Glomerular endothelial cell (primary cell): Measurements from ENCODE around the gene FGGY. TPM values are rescaled to one million over a fixed set of nuclear protein-coding genes. Genes with fewer than 3 reads are reported as not detected.
"Not testable (repeated sequence)": the region's sequence is repeated elsewhere in the genome, so short reads cannot be mapped to it uniquely, and the experiment has no call there.

Source experiments
- DNase-seq: peaks from one replicate; pipeline ENCODE4 v3.0.0-alpha.2; 2011; ENCODE audit warnings: low read depth, low spot score; ENCODE audit errors: extremely low read depth
- total RNA-seq: library from RNA; depleted of rRNA; stranded (reverse); fragments of >200 nt; gene quantifications from 2 replicates; pipeline ENCODE4 v1.2.3, GENCODE V29; 2015

The FGGY gene
- total RNA-seq, 1 donor from 2014 or later: 5.8 TPM

DNA sequence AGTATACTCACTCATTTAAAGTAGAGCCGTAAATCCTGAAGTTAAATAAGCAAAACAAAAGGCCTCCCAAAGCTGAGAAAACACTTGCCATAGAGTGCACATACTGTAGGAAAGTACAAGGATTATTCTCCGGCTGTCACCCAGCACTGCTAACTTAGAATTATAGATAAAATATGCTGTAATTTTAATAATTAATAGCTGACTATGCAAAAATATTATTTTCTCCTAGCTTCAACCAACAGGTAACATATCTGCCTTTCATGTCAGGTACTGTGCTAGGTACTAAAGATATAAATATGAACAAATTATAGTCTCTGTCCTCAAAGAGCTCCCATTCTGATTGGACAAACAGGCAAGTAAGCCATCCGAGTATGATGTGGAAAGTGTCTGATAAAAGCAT is 233.2 kb downstream of the FGGY start:
- DNase-seq: no peak

- DNase-seq: no peak
These were observed 235.2 kb downstream of the FGGY start for GRCh38 chr1:59532102-59532501.

GRCh38 chr1:59538476-59538875 is 241.6 kb downstream of the FGGY start:
- not testable (repeated sequence) for DNase-seq

DNA sequence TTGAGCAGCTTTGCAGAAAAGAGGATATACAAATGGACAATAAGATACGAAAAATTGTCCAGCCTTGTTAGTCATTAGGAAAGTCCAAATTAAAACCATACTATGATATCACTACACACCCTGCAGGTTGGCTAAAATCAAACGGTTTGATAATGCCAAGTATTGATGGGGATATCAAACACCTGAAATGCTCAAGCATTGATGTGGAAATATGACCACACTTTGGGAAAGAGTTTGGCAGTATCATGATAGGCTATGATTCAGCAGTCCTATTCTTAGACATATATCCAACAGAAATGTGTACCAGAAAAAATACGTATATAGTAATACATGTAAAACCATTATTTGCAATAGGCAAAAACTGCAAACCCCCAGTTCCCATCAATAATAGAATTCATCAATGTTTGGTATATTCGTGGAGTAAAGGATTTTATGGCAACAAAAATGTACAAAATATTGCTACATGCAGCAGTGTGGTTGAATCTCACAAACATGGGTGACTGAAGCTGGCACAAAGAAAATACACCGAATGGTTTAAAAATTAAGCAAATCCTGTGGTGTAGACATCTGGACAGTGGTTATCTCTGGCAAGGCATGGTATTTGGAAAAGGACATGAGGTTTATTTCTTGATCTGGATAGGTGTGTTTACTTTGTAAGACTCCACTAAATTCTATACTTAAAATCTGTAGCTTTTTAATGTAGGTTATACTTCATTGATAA is 243.2 kb downstream of the FGGY start:
- DNase-seq: no peak

DNA sequence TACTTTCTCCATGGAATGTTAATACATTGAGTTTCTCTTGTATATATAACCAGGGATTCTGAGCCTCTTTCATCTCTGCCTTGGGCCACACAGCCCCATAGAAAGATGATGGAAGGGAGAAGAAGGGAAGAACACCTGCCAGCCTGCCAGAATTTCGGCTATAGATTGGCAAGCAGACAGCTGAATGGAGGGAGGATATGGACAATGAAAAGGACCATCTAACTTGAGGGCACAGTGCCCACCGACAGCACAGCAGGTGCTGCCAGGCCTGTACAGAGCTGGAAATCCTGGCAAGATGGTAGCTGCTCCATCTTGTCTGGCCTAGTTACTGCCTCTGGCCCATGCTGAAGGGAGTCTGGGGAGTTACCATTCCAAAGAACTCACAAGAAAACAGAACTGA is 244.3 kb downstream of the FGGY start:
- DNase-seq: no peak

- DNase-seq: no peak
These were observed 245.0 kb downstream of the FGGY start for GRCh38 chr1:59541891-59542290.

DNA sequence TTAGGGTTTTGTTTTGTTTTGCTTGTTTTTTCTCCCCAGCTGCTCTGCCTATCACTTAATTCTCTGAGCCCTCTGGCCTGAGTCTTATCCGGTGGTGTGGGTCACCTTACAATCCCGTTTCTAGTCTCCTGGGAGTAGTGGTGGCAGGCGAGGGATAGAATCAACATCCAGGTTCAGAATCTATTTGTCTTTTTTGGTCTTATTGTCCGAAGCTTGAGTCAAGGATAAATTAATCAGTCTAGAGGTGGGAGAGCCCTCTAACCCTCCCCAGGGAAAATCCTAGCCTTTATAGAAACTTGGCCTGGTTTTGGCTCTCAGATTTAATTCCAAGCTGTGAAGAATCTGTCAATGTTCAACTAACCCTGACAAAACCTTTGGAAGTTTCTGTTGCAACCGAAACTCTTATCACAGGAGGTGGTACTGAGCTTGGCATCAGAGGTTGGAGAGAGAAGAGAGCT is 246.3 kb downstream of the FGGY start:
- no peak for DNase-seq

DNA sequence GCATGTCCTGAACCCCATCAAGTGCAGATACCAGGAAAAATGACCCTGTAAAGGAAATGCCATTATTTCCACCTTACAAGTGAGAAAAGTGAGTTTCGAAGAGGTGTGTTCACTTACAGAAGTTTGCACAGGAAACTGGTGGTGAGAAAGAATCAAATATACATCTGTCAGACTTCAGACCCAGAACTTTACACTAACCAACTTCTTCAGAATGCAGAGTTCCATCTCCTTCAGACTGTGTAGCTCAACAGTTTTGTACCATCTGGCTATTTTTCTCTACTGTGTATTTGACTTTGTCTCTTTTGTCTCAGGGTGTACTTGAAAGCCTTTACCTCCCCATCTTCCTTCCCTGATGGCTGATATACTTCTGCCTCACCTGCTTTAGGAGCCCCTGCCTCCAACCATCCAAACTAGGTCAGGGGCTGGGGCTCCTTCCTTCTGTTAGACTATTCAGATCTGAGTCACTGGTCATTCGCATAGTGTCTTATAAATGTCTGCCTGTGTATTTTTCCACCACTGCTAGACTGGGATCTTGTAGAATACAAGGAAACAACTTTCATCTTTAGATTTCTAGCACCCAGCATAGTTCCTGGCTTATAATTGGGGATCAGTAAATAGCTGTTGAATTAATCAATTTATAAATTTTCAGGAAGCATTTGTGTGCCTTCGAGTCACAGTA is 247.9 kb downstream of the FGGY start:
- no peak for DNase-seq

DNA sequence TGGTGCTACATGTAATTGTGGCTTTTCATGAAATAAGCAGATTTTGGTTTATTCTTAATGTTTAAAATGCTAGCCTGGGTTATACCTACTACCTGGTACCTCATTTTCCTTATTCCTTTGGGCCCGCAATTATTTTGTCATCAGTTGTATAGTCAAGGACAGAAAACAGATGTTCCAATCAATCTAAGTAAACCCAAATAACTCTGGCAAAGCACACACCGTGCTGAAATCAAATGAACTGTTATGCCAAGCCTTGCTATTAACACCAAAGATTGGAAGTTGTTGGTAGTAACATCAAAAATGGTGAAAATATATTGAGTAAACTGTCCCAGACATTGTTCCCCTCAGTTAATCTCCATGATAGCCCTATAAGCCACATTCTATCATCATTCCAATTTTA is 248.9 kb downstream of the FGGY start:
- no peak for DNase-seq

DNA sequence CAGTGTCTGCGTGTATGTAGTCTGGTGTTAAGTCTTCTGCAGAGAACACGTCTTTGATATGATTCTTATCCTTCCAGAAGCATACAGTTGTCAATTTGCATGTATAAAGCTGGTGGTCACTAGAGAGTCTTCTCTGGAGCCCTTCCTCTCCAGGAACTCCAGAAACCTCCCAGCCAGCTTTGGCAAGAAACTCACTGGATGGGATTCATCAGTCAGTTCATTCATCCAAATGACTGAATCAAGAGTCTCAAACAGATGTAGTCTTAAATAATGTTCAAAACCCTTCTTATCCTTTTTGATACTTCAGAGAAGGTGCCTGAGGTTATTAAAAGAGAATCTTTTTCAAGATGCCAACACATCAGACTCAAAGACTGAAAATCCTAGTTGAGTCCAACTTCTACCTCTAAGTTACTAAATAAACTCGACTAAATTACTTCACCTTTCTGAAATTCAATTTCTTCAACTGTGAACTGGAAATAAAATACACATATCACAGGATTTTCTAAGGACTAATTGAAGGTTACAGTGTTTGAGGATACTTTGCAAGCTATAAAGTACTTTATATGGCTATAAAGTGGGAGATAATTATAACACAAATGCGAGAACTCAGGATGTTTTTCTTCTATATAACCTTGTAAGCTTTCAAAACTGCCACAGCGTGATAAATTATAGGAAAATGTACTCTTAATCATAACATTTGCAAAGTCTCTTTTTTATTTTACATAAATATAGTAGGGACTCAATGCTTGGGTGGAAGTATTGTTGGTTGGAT is 252.4 kb downstream of the FGGY start:
- no peak for DNase-seq

GRCh38 chr1:59549903-59550302 is 253.0 kb downstream of the FGGY start:
- no peak for DNase-seq

GRCh38 chr1:59552007-59552406 is 255.1 kb downstream of the FGGY start:
- no peak for DNase-seq

DNA sequence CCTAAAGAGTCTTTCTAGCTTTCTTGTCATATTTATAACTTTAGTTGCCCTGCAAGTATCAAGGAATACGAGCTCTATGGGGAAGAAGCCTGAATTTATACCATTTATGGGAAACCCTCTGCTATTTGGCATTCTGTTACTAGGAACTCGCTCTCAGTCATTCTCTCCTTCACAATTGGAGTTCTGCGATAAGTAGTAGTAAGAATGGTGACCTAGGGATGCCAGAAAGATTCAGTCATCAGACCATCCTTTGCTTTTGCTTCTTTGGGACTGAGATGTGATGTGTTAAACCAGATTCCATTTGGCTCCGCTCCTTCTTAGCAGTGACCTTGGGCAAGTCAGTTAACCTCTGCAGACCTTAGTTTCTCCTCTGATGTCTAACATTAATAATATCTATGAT is 256.5 kb downstream of the FGGY start:
- DNase-seq: no peak

- no peak for DNase-seq
These were observed 257.2 kb downstream of the FGGY start for GRCh38 chr1:59554011-59554663.

- DNase-seq: no peak
These were observed 257.9 kb downstream of the FGGY start for GRCh38 chr1:59554752-59555151.

DNA sequence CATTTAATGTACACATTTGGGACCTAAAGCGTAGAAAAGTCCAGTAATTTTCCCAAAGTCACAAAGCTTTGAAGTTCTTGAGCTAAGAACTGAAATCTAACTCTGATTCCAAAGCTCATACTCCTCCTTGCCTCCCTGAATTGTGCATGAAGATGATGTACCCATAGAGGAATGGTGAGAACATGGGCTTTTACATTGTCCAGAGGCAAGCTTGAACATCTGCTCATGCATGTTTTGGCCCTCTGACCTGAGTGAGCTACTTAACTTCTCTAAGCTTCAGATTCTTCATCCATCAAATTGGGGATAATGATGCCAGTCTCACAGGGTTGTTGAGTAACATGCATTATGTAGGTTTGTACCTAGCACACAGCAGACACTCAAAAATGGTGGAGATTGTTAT is 259.5 kb downstream of the FGGY start:
- DNase-seq: no peak

DNA sequence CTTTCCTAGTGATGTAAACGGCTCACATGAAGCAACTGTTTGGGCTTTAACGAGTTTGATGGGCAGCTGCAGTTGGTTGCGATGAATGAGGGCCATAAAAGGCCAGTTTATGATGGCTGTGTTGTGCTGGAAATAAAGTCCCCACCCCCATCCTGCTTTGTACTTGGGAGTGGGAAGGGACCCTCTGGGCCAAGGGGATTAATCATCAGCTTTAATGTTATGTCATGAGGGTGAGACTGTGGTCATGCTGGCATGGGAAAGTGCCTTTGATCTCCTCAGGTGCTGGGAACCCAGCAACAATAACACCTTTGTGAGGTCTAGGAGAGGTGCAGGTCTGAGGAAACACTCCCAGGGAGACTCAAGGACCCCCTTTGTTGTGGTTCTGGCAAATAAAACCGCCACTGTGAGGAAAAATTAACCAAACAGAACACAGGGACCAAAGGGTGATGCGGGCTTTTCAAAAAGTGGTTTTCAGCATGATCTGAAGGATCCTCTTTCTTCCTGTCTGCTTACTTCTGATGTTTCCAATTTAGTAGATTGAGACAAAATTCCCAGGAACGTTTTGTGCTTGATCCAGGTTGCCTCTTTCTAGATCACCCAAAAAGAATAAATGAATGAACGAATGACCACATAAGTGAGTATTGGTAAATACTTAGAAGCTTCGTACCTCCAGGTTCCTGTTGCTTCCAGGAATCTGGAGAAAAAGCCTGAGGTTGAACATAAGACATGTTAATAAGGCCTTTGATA is 260.1 kb downstream of the FGGY start:
- no peak for DNase-seq

DNA sequence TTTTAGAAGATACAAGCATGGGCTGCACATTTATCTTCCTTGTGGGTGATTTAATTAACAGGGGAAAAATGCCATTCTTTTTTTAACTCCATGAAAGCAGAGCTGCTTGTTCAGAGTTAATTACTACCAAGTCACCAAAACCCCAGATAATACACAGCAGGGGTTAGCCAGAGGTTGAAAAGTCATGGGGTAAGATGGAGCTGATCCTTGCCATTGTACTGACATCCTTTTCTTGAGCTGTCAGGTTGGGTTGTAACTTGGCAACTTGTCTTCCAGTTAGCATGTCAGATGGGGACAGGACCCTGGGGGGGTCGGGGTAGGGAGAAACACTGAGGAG is 260.6 kb downstream of the FGGY start:
- DNase-seq: no peak

- DNase-seq: not testable (repeated sequence)
These were observed 261.7 kb downstream of the FGGY start for GRCh38 chr1:59558580-59558979.

- no peak for DNase-seq
These were observed 264.0 kb downstream of the FGGY start for GRCh38 chr1:59560807-59561450.
